Glutamatergic neuron (in vitro differentiated cells): Measurements from ENCODE around the gene SEC23IP. TPM values are rescaled to one million over a fixed set of nuclear protein-coding genes. Genes with fewer than 3 reads are reported as not detected.
A peak's percentile ranks its signal among the peaks of the same experiment; 100 is the strongest.
"Not testable (repeated sequence)": the region's sequence is repeated elsewhere in the genome, so short reads cannot be mapped to it uniquely, and the experiment has no call there.

Source experiments
- DNase-seq: peaks from one replicate; pipeline ENCODE4 v3.0.0; 2022
- H3K27ac Mint-ChIP-seq: one replicate; pipeline ENCODE4 v1.8.0; 2020; ENCODE audit warnings: mild to moderate bottlenecking, mixed read lengths, inconsistent platforms; ENCODE audit not compliant: unreplicated experiment
- H3K27me3 Mint-ChIP-seq: one replicate; pipeline ENCODE4 v1.8.0; 2020; ENCODE audit warnings: mild to moderate bottlenecking, moderate library complexity, mixed read lengths, inconsistent platforms; ENCODE audit not compliant: unreplicated experiment
- H3K36me3 Mint-ChIP-seq: one replicate; pipeline ENCODE4 v1.8.0; 2020; ENCODE audit warnings: mild to moderate bottlenecking, mixed read lengths, inconsistent platforms; ENCODE audit not compliant: unreplicated experiment
- H3K4me1 Mint-ChIP-seq: one replicate; pipeline ENCODE4 v1.8.0; 2020; ENCODE audit warnings: mild to moderate bottlenecking, low read depth, mixed read lengths, inconsistent platforms; ENCODE audit not compliant: unreplicated experiment
- H3K4me3 Mint-ChIP-seq: one replicate; pipeline ENCODE4 v1.8.0; 2020; ENCODE audit warnings: mild to moderate bottlenecking, mixed read lengths, inconsistent platforms; ENCODE audit not compliant: unreplicated experiment
- H3K9me3 Mint-ChIP-seq: one replicate; pipeline ENCODE4 v1.8.0; 2020; ENCODE audit warnings: mild to moderate bottlenecking, moderate library complexity, mixed read lengths, inconsistent platforms; ENCODE audit not compliant: unreplicated experiment
- total RNA-seq: library from RNA; stranded (reverse); fragmentation: NEBNext Ultra II Directional; extraction: Animal tissue kit (Norgen Biotek cat#: 25700); gene quantifications from one replicate; pipeline ENCODE4 v1.2.1, GENCODE V29; 2021; ENCODE audit not compliant: unreplicated experiment
- TF ChIP-seq, protein P1 (sequence below): fragments of 200-600 bp; sonication (generic); IDR thresholded peaks from one replicate; pipeline ENCODE4 v1.5.0; 2021; ENCODE audit not compliant: partially characterized antibody, unreplicated experiment

SEC23IP gene
- total RNA-seq, 1 donor from 2014 or later: 65.0 TPM

GRCh38 chr10:119890307-119890706, 2.2 kb upstream of the SEC23IP start:
- H3K27ac Mint-ChIP-seq, H3K36me3 Mint-ChIP-seq, H3K9me3 Mint-ChIP-seq, H3K4me3 Mint-ChIP-seq, H3K27me3 Mint-ChIP-seq, DNase-seq: not testable (repeated sequence)
- H3K4me1 Mint-ChIP-seq: peaks cover 11% of the 10 kb centered on the region

DNA sequence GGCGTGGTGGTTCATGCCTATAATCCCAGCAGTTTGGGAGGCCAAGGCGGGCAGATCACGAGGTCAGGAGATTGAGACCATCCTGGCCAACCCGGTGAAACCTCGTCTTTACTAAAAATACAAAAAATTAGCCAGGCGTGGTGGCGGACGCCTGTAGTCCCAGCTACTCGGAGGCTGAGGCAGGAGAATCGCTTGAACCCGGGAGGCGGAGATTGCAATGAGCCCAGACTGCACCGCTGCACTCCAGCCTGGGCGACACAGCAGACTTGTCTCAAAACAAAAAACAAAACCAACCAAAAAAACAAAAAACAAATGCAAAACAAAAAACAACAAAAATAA, 712 bp upstream of the SEC23IP start:
- H3K4me1 Mint-ChIP-seq: not testable (repeated sequence)
- peak overlapping the region; percentile 98 for H3K27ac Mint-ChIP-seq

DNA sequence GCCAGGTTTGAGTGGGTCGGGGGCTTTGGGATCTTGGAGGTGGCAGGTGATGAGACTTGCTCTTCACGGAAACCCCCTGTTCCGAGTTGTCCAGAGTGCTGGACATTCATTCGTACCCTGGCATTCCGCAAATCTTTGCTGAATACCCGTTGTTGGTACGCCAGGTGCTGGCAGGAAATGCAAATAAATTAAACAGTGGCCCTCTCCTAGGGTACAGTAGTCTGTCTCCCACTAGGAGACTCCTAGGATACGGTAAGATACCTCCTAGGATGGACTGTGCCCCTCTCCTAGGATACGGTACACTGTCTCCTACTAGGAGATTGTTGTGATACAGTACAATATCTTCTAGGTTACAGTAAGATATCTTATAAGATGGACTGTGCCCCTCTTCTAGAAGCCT, 544 bp downstream of the SEC23IP start:
- H3K36me3 Mint-ChIP-seq: peaks cover 6% of the 10 kb centered on the region
- H3K9me3 Mint-ChIP-seq: peaks cover 5% of the 10 kb centered on the region
- H3K4me3 Mint-ChIP-seq: peak overlapping the region; percentile 97
- TF ChIP-seq, protein P1, sequence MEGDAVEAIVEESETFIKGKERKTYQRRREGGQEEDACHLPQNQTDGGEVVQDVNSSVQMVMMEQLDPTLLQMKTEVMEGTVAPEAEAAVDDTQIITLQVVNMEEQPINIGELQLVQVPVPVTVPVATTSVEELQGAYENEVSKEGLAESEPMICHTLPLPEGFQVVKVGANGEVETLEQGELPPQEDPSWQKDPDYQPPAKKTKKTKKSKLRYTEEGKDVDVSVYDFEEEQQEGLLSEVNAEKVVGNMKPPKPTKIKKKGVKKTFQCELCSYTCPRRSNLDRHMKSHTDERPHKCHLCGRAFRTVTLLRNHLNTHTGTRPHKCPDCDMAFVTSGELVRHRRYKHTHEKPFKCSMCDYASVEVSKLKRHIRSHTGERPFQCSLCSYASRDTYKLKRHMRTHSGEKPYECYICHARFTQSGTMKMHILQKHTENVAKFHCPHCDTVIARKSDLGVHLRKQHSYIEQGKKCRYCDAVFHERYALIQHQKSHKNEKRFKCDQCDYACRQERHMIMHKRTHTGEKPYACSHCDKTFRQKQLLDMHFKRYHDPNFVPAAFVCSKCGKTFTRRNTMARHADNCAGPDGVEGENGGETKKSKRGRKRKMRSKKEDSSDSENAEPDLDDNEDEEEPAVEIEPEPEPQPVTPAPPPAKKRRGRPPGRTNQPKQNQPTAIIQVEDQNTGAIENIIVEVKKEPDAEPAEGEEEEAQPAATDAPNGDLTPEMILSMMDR: no peak
- peaks cover 6% of the 10 kb centered on the region for H3K27me3 Mint-ChIP-seq
- peaks cover 9% of the 10 kb centered on the region for H3K4me1 Mint-ChIP-seq
- DNase-seq: no peak
- peak overlapping the region; percentile 98 for H3K27ac Mint-ChIP-seq

More for the DNA sequence above, 712 bp upstream of the SEC23IP start:
- H3K27me3 Mint-ChIP-seq, DNase-seq, H3K36me3 Mint-ChIP-seq, H3K9me3 Mint-ChIP-seq: not testable (repeated sequence)
- H3K4me3 Mint-ChIP-seq: peak overlapping the region; percentile 97

- H3K9me3 Mint-ChIP-seq: peaks cover 5% of the 10 kb centered on the region
- H3K27ac Mint-ChIP-seq: peak overlapping the region; percentile 40
- peak overlapping the region; percentile 97 for H3K4me3 Mint-ChIP-seq
- peaks cover 6% of the 10 kb centered on the region for H3K36me3 Mint-ChIP-seq
- TF ChIP-seq, protein P1: no peak
- H3K27me3 Mint-ChIP-seq: peaks cover 6% of the 10 kb centered on the region
- no peak for DNase-seq
- H3K4me1 Mint-ChIP-seq: peaks cover 16% of the 10 kb centered on the region
Measured at GRCh38 chr10:119893845-119894427, 1.4 kb downstream of the SEC23IP start.

GRCh38 chr10:119896061-119896655, 3.6 kb downstream of the SEC23IP start:
- peaks cover 6% of the 10 kb centered on the region for H3K27me3 Mint-ChIP-seq
- H3K4me3 Mint-ChIP-seq: no peak overlapping the region
- TF ChIP-seq, protein P1: no peak
- peaks cover 19% of the 10 kb centered on the region for H3K4me1 Mint-ChIP-seq
- no peaks in the 10 kb centered on the region for H3K36me3 Mint-ChIP-seq
- DNase-seq: no peak
- peak overlapping the region; percentile 15 for H3K27ac Mint-ChIP-seq
- peaks cover 5% of the 10 kb centered on the region for H3K9me3 Mint-ChIP-seq

GRCh38 chr10:119896937-119897770, 4.6 kb downstream of the SEC23IP start:
- no peak for DNase-seq
- Mint-ChIP-seq H3K27ac (no peak overlapping the region), H3K36me3 (no peaks in the 10 kb centered on the region), H3K27me3 (peaks cover 6% of the 10 kb centered on the region), H3K4me1 (peaks cover 17% of the 10 kb centered on the region), H3K9me3 (peaks cover 2% of the 10 kb centered on the region), H3K4me3 (no peak overlapping the region)
- TF ChIP-seq, protein P1: no peak
